Measurements from ENCODE around the gene ORC2.
"Not testable (repeated sequence)": the region's sequence is repeated elsewhere in the genome, so short reads cannot be mapped to it uniquely, and the experiment has no call there.

Gene ORC2

GRCh38 chr2:200963124-200963917 lies at the start of gene ORC2:
ORC2 (minus strand) TSS chr2:200963660; CDS start chr2:200958123, 5,537 bp downstream.
- peak; percentile 97 for DNase-seq

- DNase-seq = no peak
These were observed 44.9 kb upstream of the ORC2 start for GRCh38 chr2:201008296-201008829.

- no peak for DNase-seq
These were observed 44.1 kb upstream of the ORC2 start for GRCh38 chr2:201007584-201007998.

GRCh38 chr2:201006704-201007103 lies 43.2 kb upstream of the ORC2 start:
- no peak for DNase-seq

GRCh38 chr2:201004370-201004769 lies 40.9 kb upstream of the ORC2 start:
- no peak for DNase-seq

- no peak for DNase-seq
These were observed 29.6 kb upstream of the ORC2 start for GRCh38 chr2:200993097-200993496.

GRCh38 chr2:200987137-200987536 lies 23.7 kb upstream of the ORC2 start:
- no peak for DNase-seq

GRCh38 chr2:200985799-200986198 lies 22.3 kb upstream of the ORC2 start:
- no peak for DNase-seq

- no peak for DNase-seq
These were observed 13.2 kb upstream of the ORC2 start for GRCh38 chr2:200976710-200977109.

- DNase-seq = no peak
These were observed 12.2 kb upstream of the ORC2 start for GRCh38 chr2:200975672-200976071.

GRCh38 chr2:200970057-200970456 lies 6.6 kb upstream of the ORC2 start:
- DNase-seq = not testable (repeated sequence)

- no peak for DNase-seq
These were observed 5.3 kb upstream of the ORC2 start for GRCh38 chr2:200968735-200969134.

- no peak for DNase-seq
These were observed 4.7 kb upstream of the ORC2 start for GRCh38 chr2:200968162-200968561.

GRCh38 chr2:200966770-200967169 lies 3.3 kb upstream of the ORC2 start:
- no peak for DNase-seq

GRCh38 chr2:200964498-200964897 lies 1.0 kb upstream of the ORC2 start:
- no peak for DNase-seq

GRCh38 chr2:200963918-200964252 lies 425 bp upstream of the ORC2 start:
- not testable (repeated sequence) for DNase-seq

- no peak for DNase-seq
These were observed 693 bp downstream of the ORC2 start for GRCh38 chr2:200962811-200963123.

- no peak for DNase-seq
These were observed 1.8 kb downstream of the ORC2 start for GRCh38 chr2:200961674-200962073.

- DNase-seq = no peak
These were observed 13.1 kb downstream of the ORC2 start for GRCh38 chr2:200950378-200950777.

- no peak for DNase-seq
These were observed 18.1 kb downstream of the ORC2 start for GRCh38 chr2:200945395-200945729.

GRCh38 chr2:200944467-200945394 lies 18.7 kb downstream of the ORC2 start:
- DNase-seq = no peak

- no peak for DNase-seq
These were observed 19.8 kb downstream of the ORC2 start for GRCh38 chr2:200943527-200944105.

GRCh38 chr2:200939832-200940231 lies 23.6 kb downstream of the ORC2 start:
- DNase-seq = no peak

Measured in right hindlimb (tissue), 1 donor.